Measurements from ENCODE around the gene KIF24. TPM values are rescaled to one million over a fixed set of nuclear protein-coding genes. Genes with fewer than 3 reads are reported as not detected.
"Not testable (repeated sequence)": the region's sequence is repeated elsewhere in the genome, so short reads cannot be mapped to it uniquely, and the experiment has no call there.

Gene KIF24
- total and polyA plus RNA-seq, 2 of the 8 experiments (the other 6 are each of a cell fraction or from before 2014, with no cell fraction given), result 2.7 to 3.9 TPM

- TF ChIP-seq CBX5 (IDR thresholded peaks at IDR 0.05; ENCODE audit: low read depth, low read length) (no peak), CHD2 (IDR thresholded peaks at IDR 0.05; ENCODE audit: low read length) (no peak)
These were observed 9.8 kb upstream of the KIF24 start (continued) for GRCh38 chr9:34338665-34339385.

- not testable (repeated sequence) for H3K4me2 ChIP-seq (ENCODE audit: insufficient read depth in 1 of 2, low read depth in 2 of 2, low read length in 2 of 2); H3K4ac ChIP-seq (replicated peaks; ENCODE audit: insufficient read length, low read depth, low read length); H4K20me1 ChIP-seq (replicated peaks in 1 of 2; ENCODE audit: control insufficient read depth in 1 of 2, insufficient read depth in 2 of 2, low read length in 2 of 2); H4K8ac ChIP-seq (ENCODE audit: extremely low read depth, insufficient read depth, low read length); DNase-seq (ENCODE audit: low read depth in 1 of 2, low spot score in 2 of 2); H3K9ac ChIP-seq (replicated peaks in 1 of 4; ENCODE audit: extremely low read depth in 1 of 4, low read depth in 3 of 4, low read length in 3 of 4); H3K79me2 ChIP-seq (ENCODE audit: control insufficient read depth in 1 of 2, insufficient read depth in 2 of 2, low read length in 2 of 2); H3K27me3 ChIP-seq (replicated peaks in 1 of 4; ENCODE audit: control insufficient read depth in 3 of 4, extremely low read depth in 1 of 4, insufficient read depth in 3 of 4, low read length in 3 of 4); FAIRE-seq; H3K4me1 ChIP-seq (replicated peaks in 1 of 4; ENCODE audit: control insufficient read depth in 3 of 4, insufficient read depth in 4 of 4, low read length in 3 of 4); H3K23ac ChIP-seq (ENCODE audit: insufficient read length); H2AFZ ChIP-seq (ENCODE audit: low read length); H2BK15ac ChIP-seq (ENCODE audit: low read length); H2BK20ac ChIP-seq (ENCODE audit: low read length); H3K27ac ChIP-seq (ENCODE audit: low read depth, low read length); H4K5ac ChIP-seq (ENCODE audit: insufficient read length, low read depth, low read length); H3K9me3 ChIP-seq (ENCODE audit: insufficient read depth in 2 of 2, low read depth in 1 of 2, low read length in 1 of 2); H4K91ac ChIP-seq (replicated peaks; ENCODE audit: insufficient read length, low read length); H2BK5ac ChIP-seq (ENCODE audit: low read depth, low read length); H3K4me3 ChIP-seq (ENCODE audit: extremely low read depth in 1 of 4, insufficient read depth in 2 of 4, low read depth in 3 of 4, low read length in 4 of 4); H2AK5ac ChIP-seq (ENCODE audit: low read depth, low read length); H3K23me2 ChIP-seq (ENCODE audit: low read depth, low read length); H3K14ac ChIP-seq (ENCODE audit: insufficient read length); H2BK12ac ChIP-seq (ENCODE audit: low read depth, low read length); H3K56ac ChIP-seq (replicated peaks; ENCODE audit: insufficient read length, low read depth, low read length); H3K79me1 ChIP-seq (ENCODE audit: low read depth, low read length); H2BK120ac ChIP-seq (replicated peaks; ENCODE audit: low read depth, low read length); H3K18ac ChIP-seq (ENCODE audit: extremely low read depth, low read length)
- H3K36me3 ChIP-seq (ENCODE audit: control insufficient read depth in 2 of 4, insufficient read depth in 4 of 4, low read length in 3 of 4), result peaks cover 0 to 11% (median 4%) of the 10 kb centered on the region in 4 experiments; a peak in 4 of 8 replicates
- ChIA-PET POLR2A (ENCODE audit: partially characterized antibody) (interaction anchor here (0.6 to 0.7 kb wide), 2 partner anchors 9 to 296 kb away, joined by 3 read pairs; no protein-coding TSS in a partner anchor), CTCF (ENCODE audit: partially characterized antibody) (interaction anchor here (0.6 to 16.6 kb wide), 9 partner anchors 8 to 157 kb away, joined by 3 to 350 read pairs (median 4); partner anchors contain the start of gene MYORG)
These were observed 9.0 kb upstream of the KIF24 start for GRCh38 chr9:34338079-34338478.

Measured in H1 (cell line).